NCI-H2171 (cell line): ENCODE results near the gene ISM1.

Experiments
- DNase-seq: peaks from one replicate; lab custom pipeline; 2025; lab: John Stamatoyannopoulos, UW

The ISM1 gene

GRCh38 chr20:13348311-13349234 lies 127.5 kb downstream of the ISM1 start:
- no peak for DNase-seq

GRCh38 chr20:13349235-13349604 lies 128.1 kb downstream of the ISM1 start:
- DNase-seq, result no peak
